Measurements from ENCODE around the gene CCL18. TPM values are rescaled to one million over a fixed set of nuclear protein-coding genes. Genes with fewer than 3 reads are reported as not detected.
"Not testable (repeated sequence)": the region's sequence is repeated elsewhere in the genome, so short reads cannot be mapped to it uniquely, and the experiment has no call there.

The CCL18 gene, protein sequence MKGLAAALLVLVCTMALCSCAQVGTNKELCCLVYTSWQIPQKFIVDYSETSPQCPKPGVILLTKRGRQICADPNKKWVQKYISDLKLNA
- not detected in 2 replicates for total RNA-seq
- long read RNA-seq: 0 reads

DNA sequence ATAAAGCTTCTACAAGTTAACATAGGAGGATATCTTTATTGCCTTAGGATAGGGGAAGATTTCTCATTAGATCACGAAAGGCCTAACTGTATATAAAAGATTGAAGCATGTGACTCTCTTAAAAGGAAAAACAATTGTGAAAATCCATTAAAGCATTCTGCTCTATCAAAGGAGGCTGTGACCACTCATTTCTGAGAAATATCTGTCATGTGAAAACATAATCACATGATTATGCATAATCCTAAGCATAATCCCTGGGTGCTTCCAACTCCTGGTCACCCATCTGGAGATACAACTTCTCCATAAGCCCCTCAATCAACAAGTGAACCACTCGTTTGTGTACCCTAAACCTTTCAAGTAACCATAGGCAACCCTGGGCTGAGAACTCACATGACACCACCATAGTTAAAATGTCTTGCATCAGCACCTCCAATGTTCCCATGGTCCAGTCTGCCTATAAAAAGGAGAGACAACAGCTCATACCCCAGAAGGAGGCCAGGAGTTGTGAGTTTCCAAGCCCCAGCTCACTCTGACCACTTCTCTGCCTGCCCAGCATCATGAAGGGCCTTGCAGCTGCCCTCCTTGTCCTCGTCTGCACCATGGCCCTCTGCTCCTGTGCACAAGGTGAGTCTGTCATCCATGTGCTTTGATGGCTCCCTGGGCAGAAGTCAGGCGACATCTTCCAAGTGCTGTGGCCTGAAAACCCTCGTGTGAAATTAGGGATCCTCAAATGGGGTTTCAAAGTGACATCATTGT, at the start of gene CCL18:
TSS of gene CCL18 (plus strand) at position 487 of the 756 bp plus-strand sequence. CDS start at position 558, 71 bp downstream.
- TF ChIP-seq, protein P1, sequence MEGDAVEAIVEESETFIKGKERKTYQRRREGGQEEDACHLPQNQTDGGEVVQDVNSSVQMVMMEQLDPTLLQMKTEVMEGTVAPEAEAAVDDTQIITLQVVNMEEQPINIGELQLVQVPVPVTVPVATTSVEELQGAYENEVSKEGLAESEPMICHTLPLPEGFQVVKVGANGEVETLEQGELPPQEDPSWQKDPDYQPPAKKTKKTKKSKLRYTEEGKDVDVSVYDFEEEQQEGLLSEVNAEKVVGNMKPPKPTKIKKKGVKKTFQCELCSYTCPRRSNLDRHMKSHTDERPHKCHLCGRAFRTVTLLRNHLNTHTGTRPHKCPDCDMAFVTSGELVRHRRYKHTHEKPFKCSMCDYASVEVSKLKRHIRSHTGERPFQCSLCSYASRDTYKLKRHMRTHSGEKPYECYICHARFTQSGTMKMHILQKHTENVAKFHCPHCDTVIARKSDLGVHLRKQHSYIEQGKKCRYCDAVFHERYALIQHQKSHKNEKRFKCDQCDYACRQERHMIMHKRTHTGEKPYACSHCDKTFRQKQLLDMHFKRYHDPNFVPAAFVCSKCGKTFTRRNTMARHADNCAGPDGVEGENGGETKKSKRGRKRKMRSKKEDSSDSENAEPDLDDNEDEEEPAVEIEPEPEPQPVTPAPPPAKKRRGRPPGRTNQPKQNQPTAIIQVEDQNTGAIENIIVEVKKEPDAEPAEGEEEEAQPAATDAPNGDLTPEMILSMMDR (conservative IDR thresholded peaks at IDR 0.05): no peak
- no peaks in the 10 kb centered on the region for H3K4me1 Mint-ChIP-seq
- H3K4me3 Mint-ChIP-seq: no peak within 1 kb of the TSS
- no peaks in the 10 kb centered on the region for H3K9me3 Mint-ChIP-seq
- no peak for DNase-seq (ENCODE audit: low read depth, low spot score)
- no peaks in the 10 kb centered on the region for H3K36me3 Mint-ChIP-seq (ENCODE audit: low read depth)
- no peak within 1 kb of the TSS for H3K27ac Mint-ChIP-seq (ENCODE audit: unreplicated experiment)
- peaks cover 9% of the 10 kb centered on the region for H3K27me3 Mint-ChIP-seq (ENCODE audit: low read depth)

DNA sequence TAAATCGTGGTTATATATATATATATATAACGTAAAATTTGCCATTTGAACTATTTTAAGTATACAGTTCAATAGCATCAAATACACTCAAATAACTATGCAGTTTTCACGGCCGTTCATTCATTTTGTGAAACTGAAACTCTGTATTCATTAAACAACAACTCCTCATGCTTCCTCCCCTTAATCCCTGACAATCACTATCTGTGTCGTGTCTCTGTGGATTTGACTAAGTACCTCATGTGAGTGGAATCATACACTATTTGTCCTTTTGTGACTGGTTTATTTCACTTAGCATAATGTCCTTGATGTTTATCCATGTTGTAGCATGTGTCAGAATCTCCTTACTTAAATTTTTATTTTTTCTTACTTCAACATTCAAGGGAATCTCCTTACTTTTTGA, 49.1 kb upstream of the CCL18 start:
- peaks cover 9% of the 10 kb centered on the region for H3K9me3 Mint-ChIP-seq
- TF ChIP-seq, protein P1 (conservative IDR thresholded peaks at IDR 0.05): no peak
- H3K4me1 Mint-ChIP-seq: no peaks in the 10 kb centered on the region
- no peak overlapping the region for H3K4me3 Mint-ChIP-seq
- no peak overlapping the region for H3K27ac Mint-ChIP-seq (ENCODE audit: unreplicated experiment)
- H3K27me3 Mint-ChIP-seq (ENCODE audit: low read depth): peaks cover 26% of the 10 kb centered on the region
- DNase-seq (ENCODE audit: low read depth, low spot score): no peak
- no peaks in the 10 kb centered on the region for H3K36me3 Mint-ChIP-seq (ENCODE audit: low read depth)

DNA sequence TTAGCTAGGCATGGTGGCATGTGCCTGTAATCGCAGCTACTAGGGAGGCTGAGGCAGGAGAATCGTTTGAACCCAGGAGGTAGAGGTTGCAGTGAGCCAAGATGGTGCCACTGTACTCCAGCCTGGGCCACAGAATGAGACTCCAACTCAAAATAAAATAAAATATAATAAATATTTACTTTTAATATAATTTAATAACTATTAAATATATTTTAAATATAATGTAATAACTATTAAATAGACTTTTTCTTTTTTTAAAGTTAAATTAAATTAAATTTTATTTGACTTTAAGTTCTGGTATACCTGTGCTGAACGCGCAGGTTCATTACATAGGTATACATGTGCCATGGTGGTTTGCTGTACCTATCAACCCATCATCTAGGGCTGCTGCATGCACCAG, 48.2 kb upstream of the CCL18 start:
- not testable (repeated sequence) for H3K4me1 Mint-ChIP-seq; H3K36me3 Mint-ChIP-seq (ENCODE audit: low read depth); DNase-seq (ENCODE audit: low read depth, low spot score); H3K9me3 Mint-ChIP-seq; H3K4me3 Mint-ChIP-seq; H3K27ac Mint-ChIP-seq (ENCODE audit: unreplicated experiment)
- peaks cover 35% of the 10 kb centered on the region for H3K27me3 Mint-ChIP-seq (ENCODE audit: low read depth)

DNA sequence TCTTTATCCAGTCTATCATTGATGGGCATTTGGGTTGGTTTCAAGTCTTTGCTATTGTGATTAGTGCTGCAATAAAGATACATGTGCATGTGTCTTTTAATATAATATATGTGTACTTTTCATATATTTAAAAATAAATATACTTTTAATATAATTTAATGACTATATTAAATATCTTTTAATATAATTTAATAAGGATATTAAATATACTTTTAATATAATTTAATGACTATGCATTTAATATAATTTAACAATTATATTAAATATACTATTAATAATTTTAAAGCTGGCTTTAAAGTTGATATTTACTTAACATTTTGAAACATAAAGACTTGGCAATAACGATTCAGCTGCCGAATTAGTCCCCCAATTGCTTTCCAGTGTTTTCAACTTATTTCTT, 47.5 kb upstream of the CCL18 start:
- H3K4me1 Mint-ChIP-seq: no peaks in the 10 kb centered on the region

DNA sequence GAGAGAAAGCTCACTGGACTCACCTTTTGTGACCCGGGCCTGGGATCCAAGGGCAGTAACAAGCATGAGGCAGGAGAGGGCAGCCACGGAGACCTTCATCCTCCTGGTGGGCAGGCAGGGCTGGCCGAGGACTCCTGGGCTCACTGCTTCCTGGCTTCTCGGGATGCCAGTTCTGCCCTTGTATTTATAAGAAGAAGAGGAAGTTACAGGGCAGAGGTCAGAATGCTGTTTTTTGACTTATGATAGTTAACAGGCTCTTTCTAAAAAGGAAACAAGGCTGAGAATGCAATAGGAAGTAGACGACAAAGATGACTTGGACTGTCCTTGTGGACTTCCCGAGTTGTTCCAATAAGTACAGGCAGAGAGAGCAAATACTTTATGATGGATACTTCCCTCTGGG, 46.3 kb upstream of the CCL18 start, which contains the start of gene CCL23:
TSS of gene CCL23 (minus strand) at position 174 of the 400 bp plus-strand sequence. CDS start at position 99, 75 bp downstream.
- Mint-ChIP-seq H3K4me3 (no peak within 1 kb of the TSS), H3K4me1 (no peaks in the 10 kb centered on the region), H3K27ac (ENCODE audit: unreplicated experiment) (no peak within 1 kb of the TSS), H3K9me3 (peaks cover 3% of the 10 kb centered on the region), H3K27me3 (ENCODE audit: low read depth) (peaks cover 52% of the 10 kb centered on the region), H3K36me3 (ENCODE audit: low read depth) (no peaks in the 10 kb centered on the region)
- DNase-seq (ENCODE audit: low read depth, low spot score): no peak
- TF ChIP-seq, protein P1 (conservative IDR thresholded peaks at IDR 0.05): no peak

More for the DNA sequence above, 47.5 kb upstream of the CCL18 start:
- H3K27me3 Mint-ChIP-seq (ENCODE audit: low read depth): peaks cover 42% of the 10 kb centered on the region
- DNase-seq (ENCODE audit: low read depth, low spot score): no peak
- TF ChIP-seq, protein P1 (conservative IDR thresholded peaks at IDR 0.05): no peak
- no peak overlapping the region for H3K27ac Mint-ChIP-seq (ENCODE audit: unreplicated experiment)
- peaks cover 3% of the 10 kb centered on the region for H3K9me3 Mint-ChIP-seq
- no peaks in the 10 kb centered on the region for H3K36me3 Mint-ChIP-seq (ENCODE audit: low read depth)
- H3K4me3 Mint-ChIP-seq: no peak overlapping the region

DNA sequence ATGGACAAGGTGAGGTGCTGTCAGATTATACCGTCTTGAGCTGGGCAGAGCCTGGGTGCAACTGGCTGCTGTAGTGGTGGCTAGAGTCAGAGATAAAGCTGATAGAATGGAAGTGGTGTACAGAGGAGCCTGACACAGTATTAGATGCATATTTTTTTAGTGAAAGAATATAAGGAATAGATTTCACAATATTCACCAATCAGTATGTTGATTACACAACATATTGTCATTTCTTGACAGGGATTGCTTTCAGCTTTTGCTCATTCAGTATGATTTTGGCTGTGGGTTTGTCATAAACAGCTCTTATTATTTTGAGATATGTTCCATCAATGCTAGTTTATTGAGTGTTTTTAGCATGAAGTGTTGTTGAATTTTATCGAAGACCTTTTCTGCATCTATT, 44.6 kb upstream of the CCL18 start:
- peaks cover 47% of the 10 kb centered on the region for H3K27me3 Mint-ChIP-seq (ENCODE audit: low read depth)
- H3K36me3 Mint-ChIP-seq (ENCODE audit: low read depth): no peaks in the 10 kb centered on the region
- no peak overlapping the region for H3K27ac Mint-ChIP-seq (ENCODE audit: unreplicated experiment)
- H3K9me3 Mint-ChIP-seq: peaks cover 3% of the 10 kb centered on the region
- TF ChIP-seq, protein P1 (conservative IDR thresholded peaks at IDR 0.05): no peak
- DNase-seq (ENCODE audit: low read depth, low spot score): no peak
- H3K4me3 Mint-ChIP-seq: no peak overlapping the region
- H3K4me1 Mint-ChIP-seq: peaks cover 7% of the 10 kb centered on the region

All from neural crest cell (in vitro differentiated cells).